ENCODE results near the gene PRSS2.

Gene PRSS2

DNA sequence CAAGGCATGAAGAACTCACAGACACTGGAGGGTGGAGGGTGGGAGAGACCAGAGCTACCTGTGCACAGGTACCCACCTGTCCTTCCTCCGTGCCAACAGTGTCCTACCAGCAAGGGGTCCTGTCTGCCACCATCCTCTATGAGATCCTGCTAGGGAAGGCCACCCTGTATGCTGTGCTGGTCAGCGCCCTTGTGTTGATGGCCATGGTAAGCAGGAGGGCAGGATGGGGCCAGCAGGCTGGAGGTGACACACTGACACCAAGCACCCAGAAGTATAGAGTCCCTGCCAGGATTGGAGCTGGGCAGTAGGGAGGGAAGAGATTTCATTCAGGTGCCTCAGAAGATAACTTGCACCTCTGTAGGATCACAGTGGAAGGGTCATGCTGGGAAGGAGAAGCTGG lies 21.8 kb downstream of the PRSS2 start:
- Histone ChIP-seq H3K36me3 (ENCODE audit: control insufficient read depth, insufficient read depth, low read length) (no peaks in the 10 kb centered on the region), H3K4me3 (ENCODE audit: low read depth, low read length) (no peak overlapping the region), H3K79me2 (no peaks in the 10 kb centered on the region), H3K27me3 (ENCODE audit: control insufficient read depth, insufficient read depth, low read length) (peaks cover 3% of the 10 kb centered on the region), H3K4me1 (peaks cover 4% of the 10 kb centered on the region), H3K9ac (no peak overlapping the region), H3K27ac (no peak overlapping the region), H3K4me2 (ENCODE audit: low read length) (no peak overlapping the region), H3K9me3 (ENCODE audit: control insufficient read depth, low read length) (no peaks in the 10 kb centered on the region), H2AFZ (no peak overlapping the region)
- TF ChIP-seq, protein P1, sequence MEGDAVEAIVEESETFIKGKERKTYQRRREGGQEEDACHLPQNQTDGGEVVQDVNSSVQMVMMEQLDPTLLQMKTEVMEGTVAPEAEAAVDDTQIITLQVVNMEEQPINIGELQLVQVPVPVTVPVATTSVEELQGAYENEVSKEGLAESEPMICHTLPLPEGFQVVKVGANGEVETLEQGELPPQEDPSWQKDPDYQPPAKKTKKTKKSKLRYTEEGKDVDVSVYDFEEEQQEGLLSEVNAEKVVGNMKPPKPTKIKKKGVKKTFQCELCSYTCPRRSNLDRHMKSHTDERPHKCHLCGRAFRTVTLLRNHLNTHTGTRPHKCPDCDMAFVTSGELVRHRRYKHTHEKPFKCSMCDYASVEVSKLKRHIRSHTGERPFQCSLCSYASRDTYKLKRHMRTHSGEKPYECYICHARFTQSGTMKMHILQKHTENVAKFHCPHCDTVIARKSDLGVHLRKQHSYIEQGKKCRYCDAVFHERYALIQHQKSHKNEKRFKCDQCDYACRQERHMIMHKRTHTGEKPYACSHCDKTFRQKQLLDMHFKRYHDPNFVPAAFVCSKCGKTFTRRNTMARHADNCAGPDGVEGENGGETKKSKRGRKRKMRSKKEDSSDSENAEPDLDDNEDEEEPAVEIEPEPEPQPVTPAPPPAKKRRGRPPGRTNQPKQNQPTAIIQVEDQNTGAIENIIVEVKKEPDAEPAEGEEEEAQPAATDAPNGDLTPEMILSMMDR (IDR thresholded peaks at IDR 0.05), result no peak

DNA sequence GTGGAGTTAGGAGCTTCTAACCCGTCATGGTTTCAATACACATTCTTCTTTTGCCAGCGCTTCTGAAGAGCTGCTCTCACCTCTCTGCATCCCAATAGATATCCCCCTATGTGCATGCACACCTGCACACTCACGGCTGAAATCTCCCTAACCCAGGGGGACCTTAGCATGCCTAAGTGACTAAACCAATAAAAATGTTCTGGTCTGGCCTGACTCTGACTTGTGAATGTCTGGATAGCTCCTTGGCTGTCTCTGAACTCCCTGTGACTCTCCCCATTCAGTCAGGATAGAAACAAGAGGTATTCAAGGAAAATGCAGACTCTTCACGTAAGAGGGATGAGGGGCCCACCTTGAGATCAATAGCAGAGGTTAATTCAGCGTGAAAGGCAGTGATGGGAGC lies 22.4 kb downstream of the PRSS2 start:
- Histone ChIP-seq H3K27ac (no peak overlapping the region), H3K4me3 (ENCODE audit: low read depth, low read length) (no peak overlapping the region), H3K9ac (no peak overlapping the region), H2AFZ (no peak overlapping the region), H3K27me3 (ENCODE audit: control insufficient read depth, insufficient read depth, low read length) (peaks cover 7% of the 10 kb centered on the region), H3K36me3 (ENCODE audit: control insufficient read depth, insufficient read depth, low read length) (no peaks in the 10 kb centered on the region), H3K4me1 (peaks cover 6% of the 10 kb centered on the region), H3K79me2 (no peaks in the 10 kb centered on the region), H3K9me3 (ENCODE audit: control insufficient read depth, low read length) (no peaks in the 10 kb centered on the region), H3K4me2 (ENCODE audit: low read length) (no peak overlapping the region)
- TF ChIP-seq, protein P1 (IDR thresholded peaks at IDR 0.05), result no peak

DNA sequence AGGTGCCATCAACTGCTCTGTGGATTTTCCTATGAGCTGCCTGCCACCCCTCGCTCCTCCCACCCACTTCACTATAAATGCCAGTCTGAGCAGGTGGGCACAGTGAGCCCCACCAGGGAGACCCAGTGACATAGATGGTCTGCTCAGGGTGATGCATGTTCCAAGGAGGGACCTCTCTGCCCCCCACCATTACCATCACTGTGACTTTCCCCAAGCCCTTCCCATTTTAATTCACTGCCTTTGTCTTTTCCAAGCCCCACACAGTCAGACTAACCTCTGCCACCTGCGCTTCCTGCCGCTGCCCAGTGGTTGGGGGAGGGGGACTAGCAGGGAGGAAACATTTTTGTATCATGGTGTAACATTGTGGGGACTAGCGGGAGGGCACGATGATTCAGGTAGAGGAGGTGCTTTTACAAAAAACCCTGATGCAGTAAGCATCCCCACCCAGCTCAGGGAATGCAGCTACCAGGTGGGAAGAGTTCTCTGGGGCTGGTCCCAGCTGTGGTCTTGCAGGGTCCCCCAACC lies 24.6 kb downstream of the PRSS2 start:
- Histone ChIP-seq H3K4me3 (ENCODE audit: low read depth, low read length) (no peak overlapping the region), H3K36me3 (ENCODE audit: control insufficient read depth, insufficient read depth, low read length) (no peaks in the 10 kb centered on the region), H3K4me2 (ENCODE audit: low read length) (no peak overlapping the region), H3K9ac (no peak overlapping the region), H3K9me3 (ENCODE audit: control insufficient read depth, low read length) (no peaks in the 10 kb centered on the region), H3K27ac (no peak overlapping the region), H3K79me2 (no peaks in the 10 kb centered on the region), H3K4me1 (peaks cover 6% of the 10 kb centered on the region), H3K27me3 (ENCODE audit: control insufficient read depth, insufficient read depth, low read length) (peaks cover 7% of the 10 kb centered on the region), H2AFZ (no peak overlapping the region)
- TF ChIP-seq, protein P1 (IDR thresholded peaks at IDR 0.05), result no peak

DNA sequence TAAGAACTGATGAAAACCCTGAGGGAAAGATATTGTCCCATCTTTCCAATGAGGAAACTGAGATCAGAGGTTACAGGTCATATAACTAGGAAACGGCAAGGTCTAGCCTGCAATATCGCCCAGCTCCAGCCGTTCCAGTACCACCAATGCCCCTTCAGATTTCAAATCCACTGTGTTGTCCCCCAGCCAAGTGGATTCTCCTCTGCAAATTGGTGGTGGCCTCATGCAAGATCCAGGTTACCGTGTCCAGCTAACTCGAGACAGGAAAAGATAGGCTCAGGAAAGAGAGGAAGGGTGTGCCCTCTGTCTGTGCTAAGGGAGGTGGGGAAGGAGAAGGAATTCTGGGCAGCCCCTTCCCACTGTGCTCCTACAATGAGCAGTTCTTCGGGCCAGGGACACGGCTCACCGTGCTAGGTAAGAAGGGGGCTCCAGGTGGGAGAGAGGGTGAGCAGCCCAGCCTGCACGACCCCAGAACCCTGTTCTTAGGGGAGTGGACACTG lies 25.3 kb downstream of the PRSS2 start:
- H3K4me3 ChIP-seq (ENCODE audit: low read depth, low read length), result no peak overlapping the region
- H3K9ac ChIP-seq, result no peak overlapping the region
- no peak overlapping the region for H2AFZ ChIP-seq
- H3K79me2 ChIP-seq, result no peaks in the 10 kb centered on the region
- H3K27ac ChIP-seq, result no peak overlapping the region
- peaks cover 7% of the 10 kb centered on the region for H3K27me3 ChIP-seq (ENCODE audit: control insufficient read depth, insufficient read depth, low read length)
- H3K9me3 ChIP-seq (ENCODE audit: control insufficient read depth, low read length), result no peaks in the 10 kb centered on the region
- no peaks in the 10 kb centered on the region for H3K36me3 ChIP-seq (ENCODE audit: control insufficient read depth, insufficient read depth, low read length)
- H3K4me1 ChIP-seq, result peaks cover 6% of the 10 kb centered on the region
- TF ChIP-seq, protein P1 (IDR thresholded peaks at IDR 0.05), result no peak
- H3K4me2 ChIP-seq (ENCODE audit: low read length), result no peak overlapping the region

Measured in parathyroid adenoma (tissue), 2 donors.